Mesothelial cell of epicardium (in vitro differentiated cells): ENCODE results near the gene TFEC. TPM values are rescaled to one million over a fixed set of nuclear protein-coding genes. Genes with fewer than 3 reads are reported as not detected.

ENCODE experiments used
- DNase-seq, 2 experiments: peaks; one replicate each; pipeline ENCODE4 v3.0.0; 2021; ENCODE audit warnings: low spot score in 2 of 2; ENCODE audit not compliant: unreplicated experiment in 2 of 2
- H3K27ac Mint-ChIP-seq: 2 replicates; pipeline ENCODE4 v1.8.0; 2021; ENCODE audit warnings: mixed read lengths
- H3K27me3 Mint-ChIP-seq: 2 replicates; pipeline ENCODE4 v1.8.0; 2021; ENCODE audit warnings: low read depth, mixed read lengths
- H3K36me3 Mint-ChIP-seq: 2 replicates; pipeline ENCODE4 v1.8.0; 2021; ENCODE audit warnings: mixed read lengths
- H3K4me1 Mint-ChIP-seq: 2 replicates; pipeline ENCODE4 v1.8.0; 2021; ENCODE audit warnings: mixed read lengths
- H3K4me3 Mint-ChIP-seq: 2 replicates; pipeline ENCODE4 v1.8.0; 2021; ENCODE audit warnings: mild to moderate bottlenecking, moderate library complexity, mixed read lengths
- H3K9me3 Mint-ChIP-seq: 2 replicates; pipeline ENCODE4 v1.8.0; 2021; ENCODE audit warnings: mixed read lengths
- CTCF ChIP-seq: fragments of 200-600 bp; sonication (generic); IDR thresholded peaks from one replicate; pipeline ENCODE4 v1.5.0; 2021; ENCODE audit warnings: antibody characterized with exemption; ENCODE audit not compliant: unreplicated experiment
- total RNA-seq: library from RNA; stranded (reverse); gene quantifications from 3 replicates; pipeline ENCODE4 v1.2.1, GENCODE V29; 2021

TFEC gene
- total RNA-seq, 1 donor from 2014 or later, result 0.49 TPM

DNA sequence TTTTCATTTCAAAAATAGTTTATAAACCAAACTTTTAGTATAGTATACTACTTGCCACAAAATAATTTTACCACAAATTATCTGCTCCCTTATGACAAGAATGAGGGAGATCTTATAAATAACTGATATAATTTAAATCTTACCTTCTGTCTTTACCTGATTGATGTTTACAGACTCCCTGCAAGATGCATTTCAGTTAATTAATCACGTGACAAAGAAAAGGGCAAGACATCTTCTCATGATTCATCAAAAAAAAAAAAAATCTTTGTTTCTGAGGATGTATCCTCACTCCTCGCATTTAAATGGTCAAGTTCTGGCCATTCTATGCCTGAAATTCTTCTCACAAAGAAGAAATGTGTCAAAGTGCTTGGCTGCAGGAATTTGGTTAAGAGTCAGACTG, 2.3 kb upstream of the TFEC start:
- H3K9me3 Mint-ChIP-seq, result no peaks in the 10 kb centered on the region
- TF ChIP-seq CTCF, result no peak
- no peaks in the 10 kb centered on the region for H3K36me3 Mint-ChIP-seq
- H3K4me3 Mint-ChIP-seq, result no peak overlapping the region
- no peaks in the 10 kb centered on the region for H3K27me3 Mint-ChIP-seq
- peaks cover 6% of the 10 kb centered on the region for H3K4me1 Mint-ChIP-seq
- DNase-seq, result no peak
- no peak overlapping the region for H3K27ac Mint-ChIP-seq

DNA sequence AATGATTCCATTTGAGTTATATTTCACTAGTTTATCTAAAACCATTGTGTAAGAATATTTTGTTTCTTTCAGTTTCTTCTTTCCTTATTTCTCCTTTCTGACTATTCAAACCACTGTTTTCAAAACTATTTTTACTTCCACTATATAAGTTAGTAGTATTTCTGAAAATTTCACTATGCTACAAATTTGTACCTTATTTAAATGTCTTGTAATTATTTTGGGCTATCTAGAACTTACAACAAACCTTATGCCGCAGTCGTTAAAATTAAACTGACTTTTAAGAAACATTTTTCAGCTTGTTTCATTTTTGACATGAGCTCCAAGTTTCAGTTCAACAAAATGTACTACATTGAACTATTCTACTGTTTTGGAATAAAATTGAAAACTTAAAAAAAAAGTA, 1.8 kb downstream of the TFEC start:
- no peak for DNase-seq
- Mint-ChIP-seq H3K36me3 (no peaks in the 10 kb centered on the region), H3K9me3 (peaks cover 7% of the 10 kb centered on the region), H3K4me1 (peaks cover 6% of the 10 kb centered on the region), H3K4me3 (no peak overlapping the region), H3K27me3 (no peaks in the 10 kb centered on the region), H3K27ac (no peak overlapping the region)
- TF ChIP-seq CTCF, result no peak

DNA sequence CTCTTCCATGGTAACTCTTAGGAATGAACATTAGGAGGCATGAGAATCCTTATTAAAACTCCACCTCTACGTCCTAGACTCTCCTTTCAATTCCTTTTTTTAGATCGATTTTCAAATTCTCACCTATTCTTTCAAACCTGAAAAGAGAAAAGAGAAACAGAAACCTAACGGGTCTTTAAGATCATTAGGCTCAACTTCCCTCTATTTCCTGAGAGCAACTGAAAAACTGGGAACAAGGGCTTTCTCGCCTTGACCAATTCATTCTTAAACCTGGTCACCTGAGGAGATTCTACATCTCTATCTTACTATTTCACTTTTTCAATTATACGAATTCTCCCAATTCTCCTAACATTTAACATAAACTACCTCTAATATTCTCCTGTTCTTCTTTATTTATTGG, 2.8 kb downstream of the TFEC start:
- no peak for TF ChIP-seq CTCF

GRCh38 chr7:116024826-116025809, 5.4 kb downstream of the TFEC start:
- no peak overlapping the region for H3K27ac Mint-ChIP-seq

More for the DNA sequence above, 2.8 kb downstream of the TFEC start:
- Mint-ChIP-seq H3K9me3 (peaks cover 7% of the 10 kb centered on the region), H3K27me3 (no peaks in the 10 kb centered on the region), H3K27ac (no peak overlapping the region), H3K36me3 (no peaks in the 10 kb centered on the region), H3K4me1 (peaks cover 6% of the 10 kb centered on the region), H3K4me3 (no peak overlapping the region)
- DNase-seq, result no peak

GRCh38 chr7:116021237-116021636, 9.3 kb downstream of the TFEC start:
- H3K27ac Mint-ChIP-seq, result no peak overlapping the region
- no peaks in the 10 kb centered on the region for H3K4me1 Mint-ChIP-seq
- H3K9me3 Mint-ChIP-seq, result peaks cover 3% of the 10 kb centered on the region
- no peak for TF ChIP-seq CTCF
- no peak overlapping the region for H3K4me3 Mint-ChIP-seq
- H3K36me3 Mint-ChIP-seq, result no peaks in the 10 kb centered on the region
- DNase-seq, result no peak
- no peaks in the 10 kb centered on the region for H3K27me3 Mint-ChIP-seq

More at GRCh38 chr7:116024826-116025809, 5.4 kb downstream of the TFEC start:
- Mint-ChIP-seq H3K4me1 (no peaks in the 10 kb centered on the region), H3K9me3 (peaks cover 7% of the 10 kb centered on the region), H3K4me3 (no peak overlapping the region), H3K36me3 (no peaks in the 10 kb centered on the region), H3K27me3 (no peaks in the 10 kb centered on the region)
- TF ChIP-seq CTCF, result no peak
- DNase-seq, result no peak
